GM19043 (cell line): Measurements from ENCODE around the gene SCUBE2.
A peak's percentile ranks its signal among the peaks of the same experiment; 100 is the strongest.

Experiments used
- ATAC-seq: cut with Tn5 transposase; IDR thresholded peaks from one replicate; pipeline ENCODE4 v1.9.1; 2021; ENCODE audit warnings: low read depth; ENCODE audit not compliant: unreplicated experiment

The SCUBE2 gene

GRCh38 chr11:9049959-9050358, 41.4 kb downstream of the SCUBE2 start:
- no peak for ATAC-seq

DNA sequence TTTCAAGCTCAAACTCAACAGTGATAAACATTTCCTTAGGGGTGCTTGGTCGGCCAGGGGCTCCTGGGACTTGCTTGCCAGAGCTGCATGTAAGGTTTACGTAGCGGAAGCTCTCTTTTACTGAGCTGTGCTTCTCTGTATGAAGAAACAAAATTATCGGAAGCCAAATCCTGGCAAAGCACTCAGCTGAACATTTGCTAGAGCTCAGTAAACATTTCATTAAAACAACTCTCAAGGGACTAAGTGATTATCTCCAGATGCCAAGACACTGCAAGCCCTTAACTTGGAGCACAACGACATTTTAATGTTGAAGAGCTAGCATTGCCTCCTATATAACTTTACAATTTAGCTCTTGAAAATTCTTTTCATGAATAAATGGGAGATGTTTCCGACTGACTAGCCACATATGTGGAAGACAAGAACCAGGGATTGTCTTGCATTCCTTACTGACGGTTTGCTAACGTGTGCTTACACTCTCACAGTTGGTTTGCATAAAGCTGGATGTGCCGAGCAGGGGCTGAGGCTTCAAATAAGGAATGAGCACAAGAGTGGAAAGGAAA, 43.4 kb downstream of the SCUBE2 start:
- ATAC-seq = no peak

DNA sequence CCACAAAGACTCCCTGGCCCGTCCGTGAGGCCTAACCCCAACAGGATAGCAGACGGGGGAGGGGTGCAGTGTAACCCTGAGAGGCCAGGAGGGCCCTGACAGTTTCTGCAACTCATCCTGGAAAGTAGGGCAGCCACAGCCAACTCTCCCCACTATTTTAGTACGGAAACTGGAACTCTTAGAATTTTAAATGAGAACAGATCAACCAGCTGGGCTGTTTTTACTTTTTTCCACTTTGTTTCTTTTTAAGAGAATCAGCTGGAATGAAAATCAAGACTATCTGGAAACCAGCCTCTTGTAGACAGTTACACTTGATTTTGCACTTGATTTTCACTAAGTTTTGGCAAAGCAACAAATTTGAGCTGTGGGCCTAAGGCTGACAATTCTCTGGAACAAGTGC, 44.9 kb downstream of the SCUBE2 start:
- ATAC-seq = no peak

DNA sequence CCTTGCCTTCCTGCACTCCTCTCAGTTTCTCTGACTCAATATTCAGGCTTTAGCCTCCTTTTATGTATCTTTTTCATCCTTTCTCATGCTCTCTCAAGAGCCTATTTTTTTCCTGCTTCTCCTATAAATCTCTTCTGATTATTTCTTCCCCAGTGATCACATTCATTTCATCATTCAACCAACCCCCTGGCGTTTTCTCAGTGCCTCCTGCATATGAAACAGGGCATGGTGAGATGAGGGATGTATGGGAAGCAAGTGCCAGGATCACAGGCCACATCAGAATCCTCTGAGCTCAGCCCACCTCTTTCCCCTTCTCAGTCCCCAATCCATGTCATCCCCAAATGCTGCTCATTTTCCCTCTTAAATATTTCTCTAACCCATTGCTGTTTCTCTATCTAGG, 48.9 kb downstream of the SCUBE2 start:
- ATAC-seq = no peak

- no peak for ATAC-seq
These were observed 49.7 kb downstream of the SCUBE2 start for GRCh38 chr11:9041747-9042146.

DNA sequence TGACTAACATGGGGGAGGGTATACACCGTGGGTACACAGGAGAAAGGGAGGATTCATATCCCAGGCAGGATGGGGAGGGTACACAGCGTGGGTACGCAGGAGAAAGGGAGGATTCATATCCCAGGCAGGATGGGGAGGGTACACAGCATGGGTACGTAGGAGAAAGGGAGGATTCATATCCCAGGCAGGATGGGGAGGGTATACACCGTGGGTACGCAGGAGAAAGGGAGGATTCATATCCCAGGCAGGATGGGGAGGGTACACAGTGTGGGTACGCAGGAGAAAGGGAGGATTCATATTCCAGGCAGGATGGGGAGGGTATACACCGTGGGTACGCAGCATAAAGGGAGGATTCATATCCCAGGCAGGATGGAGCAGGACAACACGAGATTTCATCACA, 51.0 kb downstream of the SCUBE2 start:
- ATAC-seq = no peak

- no peak for ATAC-seq
These were observed 51.5 kb downstream of the SCUBE2 start for GRCh38 chr11:9039863-9040262.

- no peak for ATAC-seq
These were observed 52.2 kb downstream of the SCUBE2 start for GRCh38 chr11:9039198-9039597.

GRCh38 chr11:9038541-9038940, 52.9 kb downstream of the SCUBE2 start:
- no peak for ATAC-seq

- no peak for ATAC-seq
These were observed 53.4 kb downstream of the SCUBE2 start for GRCh38 chr11:9037963-9038362.

DNA sequence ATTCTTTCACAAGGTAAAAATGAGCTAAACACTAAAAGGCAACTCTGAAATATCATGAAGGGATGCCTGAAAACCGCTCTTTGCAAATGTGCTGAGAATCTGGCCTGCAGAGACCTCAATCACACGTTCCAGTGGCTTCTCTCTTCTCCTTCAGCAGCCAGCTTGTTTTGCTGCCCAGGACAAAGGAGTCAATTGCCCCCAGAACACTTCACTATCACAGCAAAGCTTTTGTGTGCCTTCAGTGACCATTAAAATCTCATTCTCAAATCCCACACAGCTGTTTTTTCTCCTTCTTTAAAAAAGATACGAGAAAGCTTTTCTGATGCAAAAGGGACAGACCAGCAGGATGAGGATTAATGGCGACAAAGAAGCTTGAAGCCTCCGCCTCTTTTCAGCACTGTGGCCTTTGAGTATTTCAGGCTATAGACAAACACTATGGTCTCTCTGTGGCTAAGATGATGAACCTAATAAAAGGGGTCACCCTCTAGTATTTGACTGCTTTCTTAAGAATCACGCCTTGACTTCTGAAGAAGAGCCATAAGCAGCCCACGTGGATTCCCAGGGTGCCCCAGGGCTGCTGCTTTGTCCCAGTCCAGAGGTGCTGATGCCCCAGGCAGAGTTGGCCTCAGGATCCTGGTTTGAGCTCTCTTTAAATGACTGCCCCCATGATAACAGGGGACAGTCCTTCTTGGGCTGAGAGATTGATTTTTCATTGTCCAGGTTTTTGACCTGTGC, 54.2 kb downstream of the SCUBE2 start:
- ATAC-seq = no peak

- ATAC-seq = no peak
These were observed 60.8 kb downstream of the SCUBE2 start for GRCh38 chr11:9030601-9031000.

DNA sequence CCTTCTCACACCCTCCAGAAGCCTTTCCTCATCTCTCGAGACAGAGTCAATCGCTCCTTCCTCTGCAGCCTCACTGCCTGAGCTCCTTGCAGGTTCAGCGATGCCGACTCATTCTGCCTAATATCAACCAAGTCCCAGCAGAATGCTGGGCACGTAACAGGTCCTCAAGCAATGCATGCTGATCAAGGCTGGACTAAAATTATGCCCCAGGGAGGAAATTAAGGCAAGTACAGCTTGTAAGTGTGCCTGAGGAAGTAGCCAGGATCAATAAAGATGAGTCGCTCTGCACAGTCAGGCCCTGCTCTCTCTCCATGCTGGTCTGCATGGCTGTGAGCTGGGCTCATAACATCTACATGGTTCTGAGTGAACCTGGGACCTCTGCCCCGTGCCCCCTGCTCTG, 62.0 kb downstream of the SCUBE2 start:
- ATAC-seq = no peak

DNA sequence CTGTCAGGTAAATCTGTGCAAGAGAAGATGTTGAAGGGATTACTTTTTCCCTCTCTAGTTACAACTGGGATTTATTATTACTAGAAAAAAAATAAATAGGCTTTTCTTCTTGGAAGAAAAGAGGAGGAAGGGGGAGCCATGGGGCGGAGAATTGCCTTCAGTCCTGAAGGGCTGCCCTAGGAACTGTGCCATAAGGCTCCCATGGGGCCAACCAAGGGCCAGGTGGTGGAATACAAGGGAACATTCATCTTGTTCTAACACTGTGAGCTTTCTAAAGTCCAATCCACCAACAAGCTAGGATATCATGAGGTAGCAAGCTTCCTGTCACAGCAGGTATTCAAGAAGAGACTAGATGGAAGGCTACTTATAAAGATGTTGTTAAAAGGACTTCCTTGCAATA, 62.8 kb downstream of the SCUBE2 start:
- ATAC-seq = no peak

DNA sequence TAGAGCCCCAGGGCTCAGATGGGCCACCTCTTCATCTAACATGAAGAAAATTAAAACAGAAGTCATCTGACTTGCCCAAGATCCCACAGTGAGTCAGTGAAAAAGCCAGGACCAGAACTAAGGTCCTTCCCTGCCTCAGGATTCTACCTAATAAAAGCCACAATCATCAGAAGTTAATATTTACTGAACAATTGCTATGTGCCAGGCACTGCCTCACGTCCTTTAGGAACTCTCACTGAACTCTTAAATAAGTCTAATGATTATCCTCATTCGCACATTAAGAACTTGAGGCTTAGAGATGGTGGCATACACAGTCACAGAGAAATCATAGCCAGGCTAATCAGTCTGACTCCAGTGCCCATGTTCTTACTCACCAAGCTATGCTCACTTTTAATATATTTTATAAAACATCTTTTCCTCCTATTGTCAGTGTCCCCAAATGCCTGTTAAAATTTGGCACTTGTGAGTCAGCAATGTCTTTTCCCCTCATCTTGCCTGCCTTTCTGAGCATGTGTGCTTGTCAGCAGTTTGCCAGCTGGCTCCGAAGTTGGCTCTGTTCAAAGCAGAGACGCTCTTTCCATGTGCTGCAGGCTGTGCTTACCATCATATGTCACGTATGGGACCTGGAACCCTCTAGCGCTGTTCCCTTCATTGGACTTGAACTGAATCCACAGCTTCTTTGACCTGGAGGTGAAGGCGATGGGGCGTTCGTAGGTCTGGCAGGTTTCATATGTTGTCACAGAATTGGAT, 66.1 kb downstream of the SCUBE2 start:
- no peak for ATAC-seq

GRCh38 chr11:9022961-9023680, 68.3 kb downstream of the SCUBE2 start:
- no peak for ATAC-seq

DNA sequence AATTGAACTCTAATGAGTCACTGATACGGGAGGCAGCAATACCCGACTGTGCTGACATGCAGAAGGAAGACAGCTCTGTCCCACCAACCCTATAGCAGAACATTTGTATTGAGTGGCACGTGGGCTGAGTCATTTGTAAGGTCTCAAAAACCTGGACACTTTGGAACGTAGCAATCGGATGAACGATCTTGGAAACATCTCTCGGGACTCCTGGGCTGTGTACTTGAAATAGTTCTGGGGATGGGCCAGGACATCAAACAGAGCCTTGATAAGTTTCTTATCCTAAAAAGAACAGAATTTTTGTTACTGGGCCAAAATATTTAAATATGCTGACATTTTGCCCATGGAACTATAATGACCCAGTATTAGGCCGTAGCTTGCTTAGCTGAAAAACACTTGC, 70.5 kb downstream of the SCUBE2 start:
- no peak for ATAC-seq

- ATAC-seq = no peak
These were observed 71.5 kb downstream of the SCUBE2 start for GRCh38 chr11:9019861-9020260.

- no peak for ATAC-seq
These were observed 73.6 kb downstream of the SCUBE2 start for GRCh38 chr11:9017773-9018172.

DNA sequence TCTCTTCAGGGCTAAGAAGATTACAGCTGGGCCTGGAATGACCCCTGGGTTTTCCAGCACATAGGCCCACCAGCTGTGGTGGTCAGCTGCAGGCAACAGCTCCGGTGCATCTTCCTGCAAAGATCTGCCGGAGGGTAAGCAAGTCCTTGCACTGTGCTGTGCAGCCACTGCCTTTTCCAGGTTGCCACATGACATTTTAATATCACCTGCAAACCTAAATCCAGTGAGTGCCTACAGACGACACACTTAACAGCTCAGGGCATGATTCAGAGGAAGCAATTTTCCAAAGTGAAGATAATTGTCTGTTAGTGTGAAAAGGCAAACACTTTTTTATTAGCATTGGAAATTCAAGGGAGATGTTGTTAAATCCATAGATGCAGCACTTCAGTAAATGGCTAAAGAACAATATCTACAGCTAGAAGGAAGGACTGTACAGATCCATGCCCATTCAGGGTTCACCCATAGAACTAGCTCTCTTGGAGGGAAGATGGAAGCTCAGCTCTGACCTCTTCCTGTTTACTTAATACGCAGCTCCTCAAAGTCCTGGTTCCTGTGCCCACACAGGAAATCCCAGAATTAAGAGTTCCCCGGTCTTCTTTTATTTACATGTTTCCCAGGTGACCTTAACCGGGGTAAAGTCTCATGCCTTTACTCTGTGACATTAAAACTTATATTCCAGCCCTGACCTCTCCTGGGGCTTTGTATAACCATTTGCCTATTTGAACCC, 74.3 kb downstream of the SCUBE2 start:
- ATAC-seq = no peak

GRCh38 chr11:9015677-9016076, 75.7 kb downstream of the SCUBE2 start:
- ATAC-seq = peak; percentile 68
